Stimulated activated CD4-positive, alpha-beta T cell treated with anti-CD3 and anti-CD28 coated beads, TNF-alpha, amount 100 ng/mL, for 4 hours (primary cell): Measurements from ENCODE around the gene ACAP1.
A peak's percentile ranks its signal among the peaks of the same experiment; 100 is the strongest.
"Not testable (repeated sequence)": the region's sequence is repeated elsewhere in the genome, so short reads cannot be mapped to it uniquely, and the experiment has no call there.

Experiments
- DNase-seq, 3 experiments: peaks; one replicate each; pipeline ENCODE4 v3.0.0-alpha.2; 2020; ENCODE audit warnings: low read depth in 3 of 3

Gene ACAP1

DNA sequence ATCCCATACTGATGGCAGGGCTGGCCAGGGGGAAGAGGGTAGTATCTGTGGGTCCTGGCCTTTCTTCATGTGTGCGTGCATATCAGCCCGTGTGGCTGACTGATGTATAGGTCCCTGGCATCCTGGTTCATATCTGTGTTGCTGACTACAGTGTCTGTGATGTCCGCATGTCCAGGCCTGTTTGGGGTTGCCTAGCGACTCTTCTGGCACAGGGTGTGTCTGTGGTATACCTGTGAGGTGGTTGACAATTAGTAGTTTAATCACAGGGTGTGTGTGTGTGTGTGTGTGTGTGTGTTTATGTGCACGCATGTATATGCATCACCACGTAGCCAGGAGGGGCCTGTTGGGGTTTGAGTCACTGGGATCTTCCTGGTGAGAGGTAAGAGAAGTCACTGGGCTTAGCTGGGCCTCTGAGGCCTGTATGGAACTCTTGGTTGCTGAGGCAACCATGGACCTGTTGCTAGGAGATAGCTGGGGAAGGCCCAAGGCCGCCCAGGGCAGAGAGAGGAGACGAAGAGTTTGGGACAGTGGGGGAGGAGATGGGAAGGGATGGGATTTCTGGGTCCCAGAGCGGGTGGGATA lies 18.0 kb downstream of the ACAP1 start:
- DNase-seq = no peak

DNA sequence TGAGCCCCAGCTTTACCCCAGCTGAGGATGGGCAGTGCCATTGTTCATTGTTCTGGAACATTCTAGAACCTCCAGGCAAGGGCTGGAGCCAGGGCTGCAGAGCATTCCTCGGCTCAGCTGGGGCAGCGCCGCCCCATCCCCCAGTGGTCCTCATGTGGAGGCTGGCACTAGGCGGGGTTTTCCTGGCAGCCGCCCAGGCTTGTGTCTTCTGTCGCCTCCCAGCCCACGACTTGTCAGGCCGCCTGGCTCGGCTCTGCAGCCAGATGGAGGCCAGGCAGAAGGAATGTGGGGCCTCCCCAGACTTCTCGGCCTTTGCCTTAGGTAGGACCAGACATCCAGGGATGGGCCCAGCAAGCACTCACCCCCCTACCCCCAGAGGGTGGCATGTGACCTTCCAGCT lies 18.7 kb downstream of the ACAP1 start, which contains the start of gene TMEM95:
Gene TMEM95 (plus strand): TSS at position 104 of the 400 bp plus-strand sequence. CDS start 49 bp downstream, at position 153.
- no peak for DNase-seq

GRCh38 chr17:7355573-7355972 lies 19.2 kb downstream of the ACAP1 start:
- DNase-seq = no peak

DNA sequence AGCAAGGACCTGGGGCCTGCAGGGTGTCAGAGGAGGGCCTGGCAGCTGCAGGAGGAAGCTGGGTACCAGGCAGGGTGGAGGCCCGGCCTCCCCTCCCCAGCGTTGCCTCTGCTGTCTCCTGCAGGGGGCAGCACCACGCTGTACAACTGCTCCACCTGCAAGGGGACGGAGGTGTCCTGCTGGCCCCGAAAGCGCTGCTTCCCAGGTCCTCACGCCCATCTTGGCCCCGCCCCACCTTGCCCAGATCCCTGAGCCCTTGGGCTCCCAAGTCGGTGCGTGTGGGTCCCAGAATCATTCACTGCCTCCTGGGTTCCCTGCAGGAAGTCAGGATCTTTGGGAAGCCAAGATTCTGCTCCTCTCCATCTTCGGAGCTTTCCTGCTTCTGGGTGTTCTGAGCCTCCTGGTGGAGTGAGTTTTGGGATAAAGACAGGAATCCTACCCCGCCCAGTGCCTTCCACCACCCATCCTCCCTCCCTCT lies 19.8 kb downstream of the ACAP1 start:
- DNase-seq = peak; percentile 68 to 79 (median 73)

GRCh38 chr17:7356756-7357155 lies 20.4 kb downstream of the ACAP1 start:
- DNase-seq = no peak

- DNase-seq = no peak
Measured at GRCh38 chr17:7357381-7357780, 21.1 kb downstream of the ACAP1 start.

DNA sequence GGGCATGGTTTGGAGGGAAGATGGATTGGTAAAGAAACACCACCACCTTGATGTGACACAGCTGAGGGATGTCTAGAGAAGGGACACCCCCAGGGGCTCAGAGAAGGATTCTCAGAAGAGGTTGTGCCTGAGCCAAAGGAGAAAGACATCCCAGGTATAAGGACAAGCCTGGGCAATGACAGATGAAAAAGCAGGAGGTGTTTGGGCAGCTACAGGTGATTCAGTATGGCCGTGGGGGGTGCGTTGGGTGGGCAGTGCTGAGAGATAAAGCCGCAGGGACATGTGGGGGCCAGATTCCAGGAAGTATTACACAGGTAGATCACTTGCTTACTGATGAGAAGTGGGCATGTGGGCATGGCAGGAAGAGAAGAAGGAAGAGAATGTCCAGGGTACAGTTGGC lies 25.6 kb downstream of the ACAP1 start:
- no peak for DNase-seq

- DNase-seq = no peak
Measured at GRCh38 chr17:7363311-7363710, 27.0 kb downstream of the ACAP1 start.

DNA sequence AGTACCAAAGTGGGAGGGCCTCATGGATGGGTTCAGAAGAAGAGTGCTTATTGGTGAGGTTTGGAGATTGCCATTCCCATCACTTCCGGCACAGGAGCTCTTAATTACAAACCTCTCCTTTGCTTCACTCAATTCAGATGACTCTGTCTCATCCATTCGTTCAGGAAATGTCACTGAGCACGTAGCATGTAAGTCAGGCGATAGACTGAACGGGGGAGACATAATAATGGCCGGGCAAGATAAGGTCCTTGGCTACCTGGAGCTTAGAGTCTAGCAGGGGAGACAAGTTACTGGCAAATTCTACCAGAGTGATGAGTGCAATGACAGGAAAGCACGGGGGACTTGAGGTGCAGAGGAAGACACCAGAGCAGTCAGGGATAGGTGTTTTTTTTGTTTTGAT lies 29.6 kb downstream of the ACAP1 start:
- not testable (repeated sequence) for DNase-seq

DNA sequence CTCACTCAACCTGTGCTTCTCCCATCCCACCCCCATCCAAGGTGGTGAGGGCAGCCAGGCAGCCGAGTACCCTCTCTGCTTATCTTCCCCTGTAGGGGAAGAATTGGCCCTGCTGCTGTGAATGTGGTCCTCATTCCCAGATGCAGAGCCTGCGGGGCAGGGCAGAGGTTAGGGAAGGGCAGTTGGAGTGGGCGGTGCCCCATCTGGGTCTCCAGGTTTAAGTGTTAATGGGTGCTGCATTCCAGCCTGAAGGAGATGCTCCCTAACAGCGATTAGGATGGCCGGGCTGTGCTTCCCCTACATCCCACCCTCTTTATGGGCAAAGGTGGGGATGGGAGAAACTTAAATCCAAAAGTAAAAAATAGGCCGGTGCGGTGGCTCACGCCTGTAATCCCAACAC lies 30.8 kb downstream of the ACAP1 start:
- no peak for DNase-seq

GRCh38 chr17:7367918-7368598 lies 31.7 kb downstream of the ACAP1 start:
- no peak for DNase-seq

DNA sequence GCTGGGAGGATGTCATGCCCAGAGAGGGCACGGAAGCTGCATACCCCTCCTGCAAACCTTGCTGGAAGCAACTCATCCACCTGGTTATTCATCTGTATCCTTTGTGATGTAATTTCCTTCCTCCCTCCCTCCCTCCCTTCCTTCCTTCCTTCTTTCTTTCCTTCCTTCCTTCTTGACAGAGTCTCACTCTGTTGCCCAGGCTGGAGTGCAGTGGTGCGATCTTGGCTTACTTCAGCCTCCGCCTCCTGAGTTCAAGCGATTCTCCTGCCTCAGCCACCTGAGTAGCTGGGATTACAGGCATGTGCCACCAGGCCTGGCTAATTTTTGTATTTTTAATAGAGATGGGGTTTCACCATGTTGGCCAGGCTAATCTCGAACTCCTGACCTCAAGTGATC lies 32.3 kb downstream of the ACAP1 start:
- DNase-seq = not testable (repeated sequence)

- DNase-seq = no peak
Measured at GRCh38 chr17:7369825-7370224, 33.5 kb downstream of the ACAP1 start.

DNA sequence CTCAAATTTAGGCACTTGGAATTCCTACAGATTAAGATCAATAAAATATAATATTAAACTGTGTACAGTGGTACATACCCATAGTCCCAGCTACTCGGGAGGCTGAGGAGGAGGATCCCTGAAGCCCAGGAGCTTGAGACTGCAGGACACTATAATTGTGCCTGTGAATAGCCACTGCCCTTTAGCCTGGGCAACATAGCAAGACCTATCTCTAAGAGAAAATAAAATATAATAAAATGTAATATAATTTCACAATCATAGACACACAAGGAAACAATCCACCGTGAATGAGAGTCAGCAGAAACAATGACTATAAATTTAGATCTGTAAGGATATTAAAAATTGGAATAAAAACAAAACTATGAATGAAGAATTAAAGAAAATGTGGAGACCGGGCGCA lies 34.5 kb downstream of the ACAP1 start:
- no peak for DNase-seq

DNA sequence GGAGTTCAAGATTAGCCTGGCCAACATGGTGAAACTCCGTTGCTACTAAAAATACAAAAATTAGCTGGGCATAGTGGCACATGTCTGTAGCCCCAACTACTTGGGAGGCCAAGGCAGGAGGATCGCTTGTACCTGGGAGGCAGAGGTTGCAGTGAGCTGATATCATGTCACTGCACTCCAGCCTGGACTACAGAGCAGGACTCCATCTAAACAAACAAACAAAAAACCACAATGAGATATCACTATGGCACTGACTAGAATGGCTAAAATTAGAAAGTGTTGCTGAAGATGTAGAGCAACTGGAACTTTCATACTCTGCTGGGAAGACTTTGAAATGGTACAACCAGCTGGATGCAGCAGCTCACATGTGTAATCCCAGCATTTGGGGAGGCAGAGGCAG lies 38.0 kb downstream of the ACAP1 start:
- no peak for DNase-seq

GRCh38 chr17:7379134-7379533 lies 42.8 kb downstream of the ACAP1 start:
- no peak for DNase-seq

DNA sequence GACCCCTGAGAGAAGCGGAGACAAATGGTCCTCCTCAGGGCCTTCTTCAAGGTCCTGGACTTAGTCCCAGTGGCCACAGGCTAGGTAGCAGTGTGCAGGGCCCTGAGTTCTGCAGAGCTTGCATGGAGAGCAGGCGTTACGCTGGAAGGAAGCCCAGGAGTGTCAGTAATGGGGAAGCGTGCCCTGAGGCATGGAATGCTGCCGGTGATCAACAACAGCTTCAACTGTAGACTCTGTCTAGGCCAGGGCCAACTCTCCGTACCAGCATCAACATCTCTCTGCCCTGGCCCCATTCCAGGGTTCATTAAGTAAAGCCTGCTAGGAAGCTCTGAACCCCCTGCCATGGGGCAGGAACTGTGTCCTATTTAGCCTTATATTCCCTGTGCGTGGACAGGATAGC lies 44.0 kb downstream of the ACAP1 start:
- no peak for DNase-seq

DNA sequence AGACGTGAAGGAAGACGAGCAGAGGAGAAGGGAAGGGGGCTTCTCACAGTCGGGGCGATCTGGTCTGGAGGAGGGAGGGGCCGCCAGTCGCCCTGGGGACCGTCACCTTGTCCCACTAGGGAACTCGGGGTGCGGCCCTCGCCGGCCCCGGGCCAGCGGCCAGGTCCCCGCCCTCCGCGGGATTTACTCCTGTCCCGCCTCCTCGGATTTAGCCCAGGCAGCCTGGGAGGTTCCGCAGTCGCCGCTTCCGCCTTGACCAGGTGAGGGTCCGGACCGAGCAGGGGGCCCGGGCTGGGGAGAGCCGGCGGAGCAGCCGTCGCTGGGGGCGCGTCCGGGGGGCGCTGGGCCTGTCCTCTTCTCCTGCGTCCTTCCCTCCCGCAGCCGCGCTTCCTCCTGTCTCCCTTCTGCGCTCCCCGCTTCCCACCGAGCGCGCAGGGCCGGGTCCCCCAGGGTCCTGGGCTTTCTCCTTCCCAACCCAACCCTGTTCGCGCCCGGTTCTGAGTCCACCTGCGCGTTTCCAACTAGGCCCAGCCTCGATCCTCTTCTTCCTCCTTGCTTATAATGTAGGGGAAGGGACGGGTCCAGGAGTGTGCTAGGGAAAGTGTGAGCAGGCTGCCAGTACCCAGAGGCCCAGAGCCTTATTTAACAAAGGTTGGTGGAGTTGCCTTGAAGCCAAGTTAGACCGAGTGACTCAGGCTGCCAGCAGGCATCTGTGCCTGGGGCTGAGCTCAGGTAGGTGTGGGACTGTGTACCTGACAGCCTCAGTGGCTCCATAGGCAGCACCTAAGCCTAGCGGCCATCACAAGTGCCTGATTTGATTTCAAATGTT lies 44.7 kb downstream of the ACAP1 start, which contains the start of gene TNK1:
Gene TNK1 (plus strand): TSS at position 235 of the 829 bp plus-strand sequence. CDS start 1,838 bp downstream, outside the sequence.
- DNase-seq = no peak

DNA sequence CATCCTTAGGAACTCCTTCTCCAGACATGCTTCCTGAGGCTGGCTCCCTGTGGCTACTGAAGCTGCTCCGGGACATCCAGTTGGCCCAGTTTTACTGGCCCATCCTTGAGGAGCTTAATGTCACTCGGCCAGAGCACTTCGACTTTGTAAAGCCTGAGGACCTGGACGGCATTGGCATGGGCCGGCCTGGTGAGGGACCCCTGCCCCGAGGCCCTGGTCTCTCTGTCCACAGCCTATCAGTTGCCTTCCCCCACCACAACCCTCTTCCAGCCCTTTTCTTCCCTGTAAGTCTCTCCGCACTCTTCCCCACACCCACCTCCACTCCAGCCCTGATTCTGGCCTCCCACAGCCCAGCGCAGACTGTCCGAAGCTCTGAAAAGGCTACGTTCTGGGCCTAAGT lies 46.6 kb downstream of the ACAP1 start:
- no peak for DNase-seq

DNA sequence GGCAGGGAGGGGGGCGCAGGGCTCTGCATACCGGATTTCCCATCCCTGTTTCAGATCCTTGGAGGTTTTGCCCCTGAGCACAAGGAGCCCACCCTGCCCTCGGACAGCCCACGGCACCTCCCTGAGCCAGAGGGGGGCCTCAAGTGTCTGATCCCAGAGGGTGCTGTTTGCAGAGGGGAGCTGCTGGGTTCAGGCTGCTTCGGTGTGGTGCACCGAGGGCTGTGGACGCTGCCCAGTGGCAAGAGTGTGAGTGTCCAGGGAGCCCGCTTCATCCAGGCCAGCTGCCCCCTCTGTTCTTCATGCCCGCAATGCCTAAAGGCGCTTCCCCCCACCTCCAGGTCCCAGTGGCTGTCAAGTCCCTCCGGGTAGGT lies 47.0 kb downstream of the ACAP1 start:
- DNase-seq = no peak

DNA sequence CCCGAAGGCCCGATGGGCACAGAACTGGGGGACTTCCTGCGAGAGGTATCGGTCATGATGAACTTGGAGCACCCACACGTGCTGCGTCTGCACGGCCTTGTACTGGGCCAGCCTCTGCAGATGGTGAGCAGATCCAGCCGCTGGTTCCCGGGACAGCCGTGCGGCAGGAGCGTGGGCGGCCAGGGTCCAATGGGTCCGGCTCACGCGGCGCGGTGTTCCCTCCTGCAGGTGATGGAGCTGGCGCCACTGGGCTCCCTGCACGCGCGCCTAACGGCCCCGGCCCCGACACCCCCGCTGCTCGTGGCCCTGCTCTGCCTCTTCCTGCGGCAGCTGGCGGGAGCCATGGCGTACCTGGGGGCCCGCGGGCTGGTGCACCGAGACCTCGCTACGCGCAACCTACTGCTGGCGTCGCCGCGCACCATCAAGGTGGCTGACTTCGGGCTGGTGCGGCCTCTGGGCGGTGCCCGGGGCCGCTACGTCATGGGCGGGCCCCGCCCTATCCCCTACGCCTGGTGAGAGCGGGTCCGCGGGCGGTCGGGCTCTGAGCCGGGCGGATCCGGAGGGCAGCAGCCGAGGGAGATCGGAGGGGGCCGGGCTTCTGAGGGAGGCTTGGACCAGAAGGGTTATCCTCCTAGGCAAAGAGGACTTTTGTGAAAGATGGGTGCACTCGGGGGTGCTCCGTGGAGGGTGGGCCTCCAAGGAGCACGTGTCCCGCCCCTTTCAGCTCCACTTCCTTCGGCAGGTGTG lies 47.6 kb downstream of the ACAP1 start:
- DNase-seq = peak; percentile 55 to 70 (median 68)
